ENCODE data around the gene FBN2.
A peak's percentile ranks its signal among the peaks of the same experiment; 100 is the strongest.

The FBN2 gene

DNA sequence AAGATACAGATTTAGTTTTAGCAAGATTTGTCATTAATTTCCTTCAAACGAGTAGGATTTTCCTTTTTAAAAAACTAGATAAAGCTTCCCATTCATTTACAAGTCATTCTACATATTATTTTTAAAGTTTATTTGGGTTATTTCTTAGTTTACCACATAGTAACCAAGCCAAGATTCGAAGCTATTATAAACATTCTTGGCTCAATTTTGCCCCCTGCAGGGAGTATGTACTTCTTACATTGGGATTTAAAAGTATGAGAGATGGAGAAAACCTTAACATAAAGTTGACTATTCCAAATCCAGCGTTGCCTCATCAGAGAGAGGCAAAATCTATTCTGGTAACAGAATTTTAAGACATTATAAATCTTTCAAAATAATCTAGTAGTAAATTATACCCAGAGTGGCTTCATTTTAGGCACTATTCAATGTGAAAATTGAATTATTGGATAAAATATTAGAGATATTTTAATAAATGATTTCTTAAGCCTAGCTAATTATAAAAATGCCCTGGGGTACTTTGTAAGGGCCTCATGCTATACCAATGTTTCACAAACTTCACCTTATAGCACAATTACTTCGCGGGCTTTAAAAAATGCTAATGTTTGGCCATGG is 39.1 kb downstream of the FBN2 start:
- no peak overlapping the region for H3K4me3 ChIP-seq (ENCODE audit: low read depth, low read length)
- peak; percentile 58 for DNase-seq (ENCODE audit: low read depth)
- TF ChIP-seq CTCF (IDR thresholded peaks at IDR 0.05; ENCODE audit: insufficient read depth, low read depth, low read length, missing control alignments): peak; percentile 21

GRCh38 chr5:128494516-128494915 is 43.5 kb downstream of the FBN2 start:
- peak; percentile 9 for TF ChIP-seq CTCF (IDR thresholded peaks at IDR 0.05; ENCODE audit: insufficient read depth, low read depth, low read length, missing control alignments)
- no peak overlapping the region for H3K4me3 ChIP-seq (ENCODE audit: low read depth, low read length)
- DNase-seq (ENCODE audit: low read depth): peak; percentile 19

DNA sequence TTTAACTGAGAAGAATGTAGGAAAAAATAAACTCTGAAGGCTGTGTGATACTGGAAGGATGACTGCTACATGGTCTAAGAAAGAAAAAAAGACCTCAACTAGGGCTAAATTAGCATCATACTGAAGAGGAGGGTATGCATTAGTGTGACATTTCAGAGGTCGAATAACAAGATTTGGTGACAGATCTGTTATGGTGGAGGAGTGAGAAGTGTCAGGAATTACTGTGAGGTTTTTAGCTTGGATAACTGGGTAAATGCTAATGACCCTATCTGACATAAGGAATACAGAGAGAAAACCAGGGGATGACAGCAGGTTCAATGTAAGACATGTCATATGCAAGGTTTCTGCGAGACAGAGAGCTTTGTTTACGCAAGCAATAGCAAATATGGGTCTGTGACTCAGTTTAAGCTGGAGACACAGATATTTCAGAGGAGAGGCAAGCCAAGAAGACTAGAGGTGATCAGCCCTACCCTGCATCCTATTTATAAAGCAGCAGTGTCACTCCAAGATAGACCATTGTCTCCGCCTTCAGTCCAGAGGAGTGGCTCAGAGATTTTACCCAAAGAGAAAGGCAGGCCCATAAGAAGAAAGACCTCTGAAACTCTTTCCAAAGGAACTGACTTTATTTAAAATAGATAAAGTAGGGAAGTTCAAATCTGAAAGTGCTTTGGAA is 44.3 kb downstream of the FBN2 start:
- no peak for DNase-seq (ENCODE audit: low read depth)
- no peak overlapping the region for H3K4me3 ChIP-seq (ENCODE audit: low read depth, low read length)
- TF ChIP-seq CTCF (IDR thresholded peaks at IDR 0.05; ENCODE audit: insufficient read depth, low read depth, low read length, missing control alignments): no peak

DNA sequence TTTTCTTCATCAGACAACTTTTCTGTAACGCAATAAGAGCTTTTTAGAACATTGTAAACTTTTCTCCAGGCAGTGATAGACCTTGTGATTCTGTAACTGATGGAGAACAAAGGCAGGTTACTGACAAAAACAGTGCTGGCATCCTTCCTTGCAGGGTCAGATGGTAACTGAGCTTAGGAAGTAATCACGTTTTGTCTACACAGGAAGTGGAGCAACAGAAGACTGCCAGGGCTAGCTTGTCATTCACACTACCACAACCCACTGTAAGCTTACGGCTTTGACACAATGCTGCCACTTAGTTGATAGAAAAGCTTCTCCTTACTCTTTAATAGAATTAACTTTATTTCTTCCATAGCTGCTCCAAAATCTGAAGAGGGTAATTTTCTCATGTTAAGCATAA is 46.8 kb downstream of the FBN2 start:
- DNase-seq (ENCODE audit: low read depth): peak; percentile 19
- no peak for TF ChIP-seq CTCF (IDR thresholded peaks at IDR 0.05; ENCODE audit: insufficient read depth, low read depth, low read length, missing control alignments)
- H3K4me3 ChIP-seq (ENCODE audit: low read depth, low read length): no peak overlapping the region

GRCh38 chr5:128490761-128491160 is 47.3 kb downstream of the FBN2 start:
- H3K4me3 ChIP-seq (ENCODE audit: low read depth, low read length): no peak overlapping the region
- DNase-seq (ENCODE audit: low read depth): no peak
- no peak for TF ChIP-seq CTCF (IDR thresholded peaks at IDR 0.05; ENCODE audit: insufficient read depth, low read depth, low read length, missing control alignments)

- TF ChIP-seq CTCF (IDR thresholded peaks at IDR 0.05; ENCODE audit: insufficient read depth, low read depth, low read length, missing control alignments): no peak
- H3K4me3 ChIP-seq (ENCODE audit: low read depth, low read length): no peak overlapping the region
- DNase-seq (ENCODE audit: low read depth): no peak
Measured at GRCh38 chr5:128487041-128487440, 51.0 kb downstream of the FBN2 start.

- TF ChIP-seq CTCF (IDR thresholded peaks at IDR 0.05; ENCODE audit: insufficient read depth, low read depth, low read length, missing control alignments): no peak
- H3K4me3 ChIP-seq (ENCODE audit: low read depth, low read length): no peak overlapping the region
- no peak for DNase-seq (ENCODE audit: low read depth)
Measured at GRCh38 chr5:128483738-128484137, 54.3 kb downstream of the FBN2 start.

Data from GM12865 (cell line).